ENCODE results near the gene GATA5. TPM values are rescaled to one million over a fixed set of nuclear protein-coding genes. Genes with fewer than 3 reads are reported as not detected.

The GATA5 gene
- total and polyA plus RNA-seq, 3 experiments from 2014 or later, result not detected

GRCh38 chr20:62436692-62437091 is 39.1 kb downstream of the GATA5 start:
- Mint-ChIP-seq H3K4me3 (no peak overlapping the region), H3K27me3 (peaks cover 20 to 50% of the 10 kb centered on the region in 2 donors), H3K9me3 (no peaks in the 10 kb centered on the region), H3K4me1 (no peaks in the 10 kb centered on the region), H3K36me3 (no peaks in the 10 kb centered on the region), H3K27ac (no peak overlapping the region)
- H3K4me1 ChIP-seq (ENCODE audit: insufficient read depth, low read length), result no peaks in the 10 kb centered on the region
- ChIA-PET CTCF (no interaction called here), POLR2A (no interaction called here)
- H3K27me3 ChIP-seq (ENCODE audit: insufficient read depth, low read length, poor library complexity, severe bottlenecking), result peaks cover 4% of the 10 kb centered on the region
- no peaks in the 10 kb centered on the region for H3K9me3 ChIP-seq (ENCODE audit: low read length)
- DNase-seq, result no peak
- H3K36me3 ChIP-seq (ENCODE audit: insufficient read depth, low read length), result no peaks in the 10 kb centered on the region
- H3K4me3 ChIP-seq (ENCODE audit: low read length), result no peak overlapping the region
- no peak overlapping the region for H3K27ac ChIP-seq (ENCODE audit: low read depth, low read length)

DNA sequence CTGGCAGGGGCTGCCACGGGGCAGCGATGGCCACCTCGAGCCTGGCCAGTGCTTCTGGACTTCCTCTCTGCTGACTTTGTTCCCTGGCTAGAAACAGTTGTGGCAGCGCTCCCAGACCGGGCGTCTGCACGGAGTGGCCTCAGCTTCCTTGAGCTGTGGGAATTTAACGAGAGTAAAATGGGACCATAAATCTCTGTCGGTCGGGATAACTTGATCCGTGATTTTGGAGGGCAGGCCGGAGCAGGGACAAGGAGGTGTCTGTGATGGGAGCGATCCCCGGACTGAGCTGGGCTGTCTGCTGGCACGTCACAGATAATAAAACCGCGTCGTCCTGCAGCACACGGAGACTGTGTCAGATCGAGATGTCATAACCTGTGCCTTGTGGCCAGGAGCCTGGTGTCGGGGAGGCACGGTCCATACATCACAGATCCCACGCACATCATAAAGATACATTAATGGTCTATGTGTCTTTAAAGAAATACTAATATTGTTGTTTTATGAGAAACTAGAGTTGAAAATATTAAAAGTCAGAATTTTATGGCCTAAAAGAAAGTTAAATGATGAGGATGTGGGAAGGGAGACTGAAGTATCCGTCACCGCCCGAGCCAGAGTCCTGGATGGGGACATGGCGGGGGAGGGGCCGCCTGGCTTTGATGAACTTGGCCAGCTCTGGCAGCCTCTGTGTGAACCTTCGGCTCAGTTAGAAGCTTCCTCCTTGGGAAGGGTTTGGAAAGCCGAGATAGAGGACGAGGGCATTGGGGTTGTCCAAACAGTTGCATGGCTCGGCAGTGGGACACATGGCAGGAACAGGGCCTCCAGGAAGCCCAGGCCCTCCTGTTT is 41.9 kb downstream of the GATA5 start:
- ChIA-PET POLR2A (no interaction called here), CTCF (interaction anchor here (0.6 kb wide), 1 partner anchor 375 kb away, joined by 3 read pairs; no protein-coding TSS in a partner anchor)
- Mint-ChIP-seq H3K9me3 (no peaks in the 10 kb centered on the region), H3K4me1 (no peaks in the 10 kb centered on the region), H3K27ac (no peak overlapping the region), H3K36me3 (no peaks in the 10 kb centered on the region), H3K4me3 (no peak overlapping the region), H3K27me3 (peaks cover 22 to 50% of the 10 kb centered on the region in 2 donors)
- no peaks in the 10 kb centered on the region for H3K9me3 ChIP-seq (ENCODE audit: low read length)
- no peak for DNase-seq
- H3K36me3 ChIP-seq (ENCODE audit: insufficient read depth, low read length), result no peaks in the 10 kb centered on the region
- H3K4me3 ChIP-seq (ENCODE audit: low read length), result no peak overlapping the region
- H3K4me1 ChIP-seq (ENCODE audit: insufficient read depth, low read length), result no peaks in the 10 kb centered on the region
- no peak overlapping the region for H3K27ac ChIP-seq (ENCODE audit: low read depth, low read length)
- H3K27me3 ChIP-seq (ENCODE audit: insufficient read depth, low read length, poor library complexity, severe bottlenecking), result peaks cover 4% of the 10 kb centered on the region

DNA sequence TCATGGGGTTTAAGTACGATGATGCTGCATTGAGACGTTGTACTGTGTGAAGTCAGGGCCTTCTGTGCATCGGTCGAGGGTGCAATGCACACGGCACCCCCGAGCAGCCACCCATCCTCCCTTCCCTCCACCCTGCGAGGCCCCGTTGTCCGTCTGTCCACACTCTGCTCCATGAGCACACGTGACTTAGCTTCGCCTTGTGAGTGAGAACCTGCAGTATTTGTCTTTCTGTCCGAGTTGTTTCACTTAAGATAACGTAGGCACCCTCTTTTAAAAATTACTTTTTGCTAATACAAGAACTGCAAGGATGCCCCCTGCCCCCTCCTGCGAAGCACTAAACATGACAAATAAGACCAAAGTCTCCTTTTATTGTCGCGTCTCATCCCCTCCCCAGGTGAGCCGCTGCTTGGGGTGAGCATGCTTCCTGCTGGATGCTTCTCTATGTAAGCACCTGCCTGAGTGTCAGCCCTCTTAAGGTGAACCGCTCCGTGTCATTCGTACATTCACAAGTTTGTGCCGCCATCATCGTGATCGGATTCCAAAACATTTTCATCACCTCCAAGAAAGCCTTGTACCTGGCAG is 44.8 kb downstream of the GATA5 start:
- no peak overlapping the region for H3K4me3 ChIP-seq (ENCODE audit: low read length)
- no peak for DNase-seq
- H3K4me1 ChIP-seq (ENCODE audit: insufficient read depth, low read length), result no peaks in the 10 kb centered on the region
- Mint-ChIP-seq H3K4me3 (no peak overlapping the region), H3K27ac (no peak overlapping the region), H3K27me3 (peaks cover 20 to 42% of the 10 kb centered on the region in 2 donors), H3K4me1 (no peaks in the 10 kb centered on the region), H3K9me3 (no peaks in the 10 kb centered on the region), H3K36me3 (no peaks in the 10 kb centered on the region)
- ChIA-PET POLR2A (no interaction called here), CTCF (no interaction called here)
- no peak overlapping the region for H3K27ac ChIP-seq (ENCODE audit: low read depth, low read length)
- peaks cover 4% of the 10 kb centered on the region for H3K27me3 ChIP-seq (ENCODE audit: insufficient read depth, low read length, poor library complexity, severe bottlenecking)
- H3K9me3 ChIP-seq (ENCODE audit: low read length), result no peaks in the 10 kb centered on the region
- H3K36me3 ChIP-seq (ENCODE audit: insufficient read depth, low read length), result no peaks in the 10 kb centered on the region

- Mint-ChIP-seq H3K27ac (no peak overlapping the region), H3K4me3 (no peak overlapping the region), H3K36me3 (no peaks in the 10 kb centered on the region), H3K4me1 (no peaks in the 10 kb centered on the region), H3K27me3 (peaks cover 20 to 37% of the 10 kb centered on the region in 2 donors), H3K9me3 (no peaks in the 10 kb centered on the region)
- DNase-seq, result no peak
- Histone ChIP-seq H3K4me3 (ENCODE audit: low read length) (no peak overlapping the region), H3K4me1 (ENCODE audit: insufficient read depth, low read length) (no peaks in the 10 kb centered on the region), H3K9me3 (ENCODE audit: low read length) (no peaks in the 10 kb centered on the region), H3K27me3 (ENCODE audit: insufficient read depth, low read length, poor library complexity, severe bottlenecking) (peaks cover 4% of the 10 kb centered on the region), H3K27ac (ENCODE audit: low read depth, low read length) (no peak overlapping the region), H3K36me3 (ENCODE audit: insufficient read depth, low read length) (no peaks in the 10 kb centered on the region)
- ChIA-PET CTCF (no interaction called here), POLR2A (no interaction called here)
Measured at GRCh38 chr20:62430311-62430853, 45.4 kb downstream of the GATA5 start.

GRCh38 chr20:62429455-62430310 is 46.1 kb downstream of the GATA5 start:
- no peaks in the 10 kb centered on the region for H3K9me3 ChIP-seq (ENCODE audit: low read length)
- DNase-seq, result no peak
- no peaks in the 10 kb centered on the region for H3K4me1 Mint-ChIP-seq
- no peaks in the 10 kb centered on the region for H3K36me3 ChIP-seq (ENCODE audit: insufficient read depth, low read length)
- CTCF ChIA-PET, result no interaction called here
- H3K27ac Mint-ChIP-seq, result no peak overlapping the region
- peaks cover 18 to 30% of the 10 kb centered on the region in 2 donors for H3K27me3 Mint-ChIP-seq
- no peaks in the 10 kb centered on the region for H3K9me3 Mint-ChIP-seq
- H3K4me3 ChIP-seq (ENCODE audit: low read length), result no peak overlapping the region
- no peaks in the 10 kb centered on the region for H3K4me1 ChIP-seq (ENCODE audit: insufficient read depth, low read length)
- no peak overlapping the region for H3K27ac ChIP-seq (ENCODE audit: low read depth, low read length)
- POLR2A ChIA-PET, result no interaction called here
- peaks cover 4% of the 10 kb centered on the region for H3K27me3 ChIP-seq (ENCODE audit: insufficient read depth, low read length, poor library complexity, severe bottlenecking)
- H3K4me3 Mint-ChIP-seq, result no peak overlapping the region
- no peaks in the 10 kb centered on the region for H3K36me3 Mint-ChIP-seq

- Mint-ChIP-seq H3K27ac (no peak overlapping the region), H3K27me3 (peaks cover 9 to 20% of the 10 kb centered on the region in 2 donors), H3K4me3 (no peak overlapping the region), H3K36me3 (no peaks in the 10 kb centered on the region), H3K4me1 (no peaks in the 10 kb centered on the region), H3K9me3 (no peaks in the 10 kb centered on the region)
- Histone ChIP-seq H3K4me1 (ENCODE audit: insufficient read depth, low read length) (no peaks in the 10 kb centered on the region), H3K36me3 (ENCODE audit: insufficient read depth, low read length) (no peaks in the 10 kb centered on the region), H3K27ac (ENCODE audit: low read depth, low read length) (no peak overlapping the region), H3K27me3 (ENCODE audit: insufficient read depth, low read length, poor library complexity, severe bottlenecking) (peaks cover 4% of the 10 kb centered on the region), H3K9me3 (ENCODE audit: low read length) (no peaks in the 10 kb centered on the region), H3K4me3 (ENCODE audit: low read length) (no peak overlapping the region)
- DNase-seq, result no peak
- ChIA-PET POLR2A (no interaction called here), CTCF (no interaction called here)
Measured at GRCh38 chr20:62428396-62429295, 47.1 kb downstream of the GATA5 start.

GRCh38 chr20:62428002-62428372 is 47.8 kb downstream of the GATA5 start:
- Mint-ChIP-seq H3K9me3 (no peaks in the 10 kb centered on the region), H3K27me3 (peaks cover 8 to 19% of the 10 kb centered on the region in 2 donors), H3K4me3 (no peak overlapping the region), H3K27ac (no peak overlapping the region), H3K4me1 (no peaks in the 10 kb centered on the region), H3K36me3 (no peaks in the 10 kb centered on the region)
- no peaks in the 10 kb centered on the region for H3K36me3 ChIP-seq (ENCODE audit: insufficient read depth, low read length)
- H3K27me3 ChIP-seq (ENCODE audit: insufficient read depth, low read length, poor library complexity, severe bottlenecking), result peaks cover 4% of the 10 kb centered on the region
- no peaks in the 10 kb centered on the region for H3K4me1 ChIP-seq (ENCODE audit: insufficient read depth, low read length)
- ChIA-PET POLR2A (no interaction called here), CTCF (no interaction called here)
- H3K4me3 ChIP-seq (ENCODE audit: low read length), result no peak overlapping the region
- no peak for DNase-seq
- no peak overlapping the region for H3K27ac ChIP-seq (ENCODE audit: low read depth, low read length)
- no peaks in the 10 kb centered on the region for H3K9me3 ChIP-seq (ENCODE audit: low read length)

All from CD8-positive, alpha-beta memory T cell (primary cell).